ENCODE results near the gene PALS2.
A peak's percentile ranks its signal among the peaks of the same experiment; 100 is the strongest.

PALS2 gene

DNA sequence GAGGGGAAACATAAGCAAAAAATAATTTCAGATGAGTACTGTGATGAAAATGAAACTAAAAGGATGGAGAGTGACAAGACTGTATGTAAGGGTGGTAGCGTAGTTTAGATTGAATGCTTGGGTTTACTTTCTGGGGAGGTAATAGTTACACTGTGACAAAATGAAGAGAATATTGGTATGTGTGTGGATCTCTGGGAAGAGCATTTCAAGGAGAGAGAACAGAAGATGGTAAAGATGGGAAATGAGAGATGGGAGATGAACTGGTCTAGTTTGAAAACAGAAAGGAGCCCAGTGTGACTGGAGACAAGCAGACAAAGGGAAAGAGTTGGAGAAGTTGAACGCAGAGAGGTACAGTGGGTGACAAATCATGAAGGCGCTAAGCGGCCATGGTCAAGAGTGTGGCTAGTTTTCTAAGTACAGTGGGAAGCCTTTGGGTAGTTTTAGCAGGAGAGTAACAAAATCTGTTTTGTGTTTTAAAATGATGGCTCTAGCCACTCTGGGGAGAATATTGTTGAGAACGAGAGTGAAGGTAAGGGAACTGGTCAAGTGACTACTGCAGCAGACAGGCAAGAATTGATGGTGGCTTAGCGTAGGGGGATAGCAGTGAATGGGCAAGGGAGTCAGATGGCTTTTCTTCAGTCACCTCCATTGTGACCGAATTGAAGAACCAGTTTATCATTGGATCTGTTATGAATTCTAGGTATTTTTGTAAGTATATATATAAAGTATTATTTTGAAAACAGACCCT is 22.6 kb downstream of the PALS2 start:
- DNase-seq, result peak; percentile 15

DNA sequence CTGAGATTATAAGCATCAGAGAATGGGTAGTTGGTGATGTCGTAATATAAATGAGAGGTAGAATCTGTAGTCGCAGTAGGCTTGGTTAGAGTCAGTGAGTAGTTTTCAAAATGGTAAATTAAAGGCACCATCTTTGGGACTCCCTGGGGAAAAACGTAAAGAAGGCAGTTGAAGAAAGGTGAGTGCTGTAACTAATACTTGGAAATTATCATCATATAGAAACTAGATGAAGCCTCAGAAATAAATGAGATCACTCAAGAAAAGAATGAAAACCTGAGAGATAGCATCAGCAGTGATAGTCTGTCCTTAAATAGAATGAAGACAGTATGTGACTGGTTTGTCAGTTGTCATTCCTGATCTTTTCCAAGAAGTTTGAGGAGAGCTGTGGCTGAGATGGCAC is 23.8 kb downstream of the PALS2 start:
- DNase-seq, result no peak

DNA sequence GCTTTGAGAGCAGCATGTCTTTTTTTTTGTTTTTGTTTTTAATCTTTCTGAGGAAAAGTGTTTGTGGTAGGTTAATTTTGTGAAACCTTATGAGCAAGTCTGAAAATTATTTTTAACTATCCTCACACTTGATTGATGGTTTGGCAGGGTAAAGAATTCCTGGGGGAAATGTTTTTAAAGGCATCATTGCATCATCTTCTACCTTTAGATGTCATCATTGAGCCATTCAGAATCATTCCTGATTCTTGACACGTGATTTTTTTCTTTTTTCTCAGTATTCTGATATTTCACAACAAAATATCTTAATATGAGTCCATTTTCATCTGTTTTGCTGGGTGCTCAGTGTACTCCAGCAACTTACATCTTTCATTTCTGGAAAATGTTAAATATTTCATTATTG is 28.3 kb downstream of the PALS2 start:
- no peak for DNase-seq

DNA sequence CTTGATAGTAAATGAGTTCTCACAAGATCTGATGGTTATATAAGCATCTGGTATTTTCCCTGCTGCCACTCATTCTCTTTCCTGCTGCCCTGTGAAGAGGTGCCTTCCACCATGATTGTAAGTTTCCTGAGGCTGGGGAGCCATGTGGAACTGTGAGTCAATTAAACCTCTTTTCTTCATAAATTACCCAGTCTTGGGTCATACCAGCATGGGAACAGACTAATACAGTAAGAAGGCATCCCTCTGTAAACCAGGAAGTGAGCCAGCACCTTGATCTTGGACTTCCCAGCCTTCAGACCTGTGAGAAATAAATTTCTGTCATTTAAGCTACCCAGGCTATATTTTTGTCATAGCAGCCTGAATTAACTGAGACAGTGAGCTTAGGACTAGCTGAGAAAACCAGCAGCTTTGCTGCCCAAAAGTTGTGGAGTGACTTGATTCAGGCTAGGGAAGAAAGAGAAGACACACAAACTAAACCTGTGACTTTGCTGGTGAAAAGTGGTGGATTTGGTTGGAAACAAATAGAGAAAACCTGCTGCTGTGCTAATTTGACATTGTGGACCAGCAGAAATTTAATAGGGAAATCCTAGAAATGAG is 29.7 kb downstream of the PALS2 start:
- no peak for DNase-seq

DNA sequence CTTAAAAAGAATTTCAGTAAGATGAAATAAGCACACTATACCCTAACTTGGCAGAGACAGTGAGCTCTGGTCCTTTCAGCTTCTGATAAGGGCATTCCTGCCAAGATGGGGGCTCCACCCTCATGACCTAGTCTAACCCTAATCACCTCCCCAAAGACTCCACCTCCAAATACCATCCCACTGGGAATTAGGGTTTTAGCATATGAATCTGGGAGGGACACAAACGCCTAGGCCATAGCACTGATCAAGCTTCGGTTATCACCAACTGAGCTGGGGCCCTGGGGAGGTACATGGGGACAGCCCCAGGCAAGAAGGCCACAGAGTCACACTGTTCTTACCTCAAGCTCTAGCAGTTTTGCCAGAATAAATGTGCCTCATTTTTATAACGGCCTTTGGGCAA is 31.4 kb downstream of the PALS2 start:
- DNase-seq, result no peak

GRCh38 chr7:24608504-24608903 is 35.3 kb downstream of the PALS2 start:
- DNase-seq, result no peak

DNA sequence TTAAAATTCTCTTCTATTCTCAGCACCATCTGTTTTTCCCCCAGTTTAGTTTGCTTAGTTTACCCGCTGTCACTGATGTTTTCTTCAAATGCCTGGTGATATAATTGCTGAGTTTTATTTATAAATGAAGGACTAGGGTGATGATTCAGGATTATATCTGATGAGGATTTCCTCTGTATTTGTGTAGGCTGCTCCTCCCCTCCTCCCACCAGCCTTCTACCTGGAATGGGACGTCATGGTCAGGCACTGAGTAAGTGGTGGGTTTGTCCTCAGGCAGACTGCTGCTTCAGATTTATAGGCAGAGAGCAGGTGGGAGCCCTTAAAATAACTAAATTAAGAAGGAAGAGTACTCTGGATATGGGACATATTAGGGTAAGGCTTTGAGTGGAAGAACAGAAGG is 35.8 kb downstream of the PALS2 start:
- DNase-seq, result no peak

DNA sequence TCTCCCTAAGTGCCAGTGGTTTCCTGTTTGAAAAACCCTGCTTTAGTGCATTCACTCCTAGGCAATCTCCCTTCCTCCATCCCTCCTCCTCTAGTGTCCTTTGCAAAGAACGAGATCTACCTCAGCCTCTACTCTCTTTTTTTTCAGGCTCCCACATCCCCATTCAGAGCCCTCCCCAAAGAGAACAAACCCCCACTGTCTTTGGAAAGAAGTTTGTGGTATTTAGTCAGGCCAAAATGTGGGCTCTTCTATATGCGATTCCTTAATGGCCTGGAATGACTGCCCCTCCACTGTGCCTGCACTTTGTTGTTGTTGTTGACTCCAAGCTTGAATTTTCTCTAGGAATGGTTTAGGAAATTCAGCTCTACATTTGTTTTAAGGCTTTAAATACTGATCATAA is 36.3 kb downstream of the PALS2 start:
- no peak for DNase-seq

DNA sequence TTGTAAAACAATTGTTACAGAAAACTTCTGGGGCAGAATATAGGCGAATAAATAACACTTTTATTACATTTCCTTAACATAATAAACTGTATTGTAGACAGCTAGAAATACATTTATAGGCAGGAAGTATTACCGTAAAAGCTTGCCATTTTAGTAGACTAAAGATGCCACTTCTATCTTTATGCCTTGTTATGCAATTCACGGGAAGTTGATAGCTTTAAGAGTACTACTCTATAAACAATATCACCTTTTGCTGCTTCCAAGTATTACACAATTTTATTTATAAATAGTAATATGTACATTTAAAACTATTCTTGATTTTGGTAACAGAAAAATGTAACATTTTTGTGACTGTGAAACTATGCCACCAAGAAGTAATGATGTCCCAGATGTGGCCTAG is 37.9 kb downstream of the PALS2 start:
- no peak for DNase-seq

DNA sequence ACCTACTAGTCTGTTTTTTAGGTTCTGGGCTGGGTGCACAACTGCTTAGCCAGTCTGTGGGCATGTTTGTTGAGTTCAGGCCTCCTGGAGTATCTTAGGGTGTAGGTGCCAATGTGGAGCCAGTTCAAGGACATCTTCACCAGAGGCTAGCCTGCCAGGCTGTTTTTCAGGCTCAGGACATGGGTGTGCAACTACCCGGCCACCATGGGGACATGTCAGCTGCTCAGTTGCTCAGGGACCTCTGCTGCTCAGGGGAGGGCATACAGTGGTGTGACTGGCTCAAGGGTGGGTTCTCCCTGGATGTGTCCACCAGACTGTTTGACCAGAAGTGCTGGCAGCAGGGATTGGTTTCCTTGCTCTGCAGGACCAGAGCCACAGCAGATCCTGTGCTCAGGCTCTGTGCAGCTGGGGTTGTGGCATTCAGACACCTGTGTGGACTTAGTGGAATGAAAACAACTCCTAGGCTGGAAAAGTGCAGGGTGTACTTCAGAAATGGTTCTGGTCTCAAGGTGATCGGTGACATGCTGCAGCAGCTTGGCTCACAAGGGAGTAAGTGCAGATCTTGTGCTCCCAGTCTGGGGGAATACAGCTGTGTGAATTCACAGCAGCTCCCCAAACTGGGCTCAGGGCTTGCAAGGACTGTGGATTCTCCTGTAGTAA is 44.8 kb downstream of the PALS2 start:
- no peak for DNase-seq

DNA sequence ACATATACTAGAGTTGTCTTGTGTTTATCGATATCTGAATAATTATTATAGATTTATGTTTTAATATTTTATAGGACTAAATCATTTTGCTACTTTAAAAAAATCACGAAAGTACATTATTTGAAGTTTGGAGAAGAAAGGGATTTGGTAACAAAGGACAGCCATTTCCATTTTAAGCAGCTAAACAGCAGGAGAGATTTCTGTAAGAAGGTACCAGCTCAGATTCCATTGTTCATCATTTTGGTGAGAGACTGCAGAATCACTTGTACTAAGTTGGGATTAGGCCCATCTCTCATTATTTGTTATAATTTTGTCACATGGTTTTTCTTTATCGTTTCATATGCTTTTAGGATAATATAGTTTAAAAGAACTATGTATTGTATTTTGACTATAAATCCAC is 46.7 kb downstream of the PALS2 start:
- DNase-seq, result no peak

DNA sequence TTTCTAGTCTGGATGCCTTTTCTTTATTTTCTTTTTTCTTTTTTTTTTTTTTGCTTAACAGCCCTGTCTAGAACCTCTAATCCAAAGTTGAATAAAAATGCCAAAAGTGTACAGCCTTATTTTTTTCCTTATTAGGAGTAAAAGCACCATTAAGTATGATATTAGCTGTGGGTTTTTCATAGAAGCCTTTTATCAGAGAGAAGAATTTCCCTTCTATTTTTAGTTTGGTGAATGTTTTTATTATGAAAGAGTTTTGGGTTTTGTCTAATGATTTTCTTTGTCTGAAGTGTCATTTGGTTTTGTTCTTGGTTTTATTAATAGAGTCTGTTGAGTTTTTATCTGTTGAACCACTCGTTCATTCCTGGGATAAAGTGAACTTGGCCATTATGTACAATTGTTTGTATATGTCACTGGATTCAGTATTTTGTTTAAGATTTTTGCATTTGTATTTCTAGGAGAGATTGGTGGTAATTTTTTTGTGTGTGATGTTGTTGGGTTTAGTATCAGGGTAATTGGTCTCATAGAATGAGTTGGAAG is 49.5 kb downstream of the PALS2 start:
- DNase-seq, result no peak

Data from CD4-positive, alpha-beta T cell treated with Interleukin-21 for 1 hour (primary cell).